Fibroblast of upper back skin (primary cell): ENCODE data around the gene MFRP.

Source experiments
- DNase-seq: peaks from one replicate; pipeline ENCODE4 v3.0.0-alpha.2; 2013

MFRP gene

GRCh38 chr11:119316016-119316728 is 30.3 kb downstream of the MFRP start:
- DNase-seq, result peak; percentile 31

GRCh38 chr11:119315131-119316015 is 31.1 kb downstream of the MFRP start:
- no peak for DNase-seq

DNA sequence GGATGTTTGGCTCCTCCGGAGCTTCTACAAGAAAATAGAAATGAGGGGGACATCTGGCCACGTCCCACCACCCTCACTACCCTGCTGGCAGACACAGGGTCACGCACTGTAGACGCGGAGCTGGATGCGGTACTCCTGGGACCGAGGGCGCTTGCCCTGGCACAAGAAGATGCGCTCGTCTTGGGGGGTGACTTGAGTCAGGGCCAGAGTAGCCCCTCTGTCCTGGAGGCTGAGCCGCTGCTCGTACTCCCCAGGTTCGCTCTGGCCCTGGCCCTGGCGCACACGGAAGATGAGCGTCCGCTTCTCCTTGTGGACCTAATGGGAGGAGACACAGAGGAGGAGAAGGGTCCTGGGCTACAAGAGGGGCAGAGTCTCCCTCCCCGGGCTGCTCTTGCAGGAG is 31.8 kb downstream of the MFRP start:
- no peak for DNase-seq

DNA sequence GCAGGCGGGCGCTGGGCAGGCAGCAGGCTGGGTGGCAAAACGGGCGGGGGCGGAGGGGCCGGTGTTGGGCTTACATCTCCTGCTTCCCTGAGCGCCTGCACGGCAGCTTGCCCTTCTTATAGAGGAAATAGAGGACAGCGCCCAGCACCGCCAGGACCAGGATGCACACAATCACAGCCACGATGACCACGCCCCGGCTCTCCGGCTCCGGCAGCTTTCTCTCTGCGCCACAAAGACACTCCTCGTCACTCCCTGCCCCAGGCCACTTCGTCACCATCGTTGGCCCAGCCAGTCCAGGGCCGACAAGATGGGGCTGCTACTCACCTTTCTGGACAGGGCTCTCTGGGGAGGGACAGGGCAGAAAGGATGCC is 35.8 kb downstream of the MFRP start:
- DNase-seq, result no peak

DNA sequence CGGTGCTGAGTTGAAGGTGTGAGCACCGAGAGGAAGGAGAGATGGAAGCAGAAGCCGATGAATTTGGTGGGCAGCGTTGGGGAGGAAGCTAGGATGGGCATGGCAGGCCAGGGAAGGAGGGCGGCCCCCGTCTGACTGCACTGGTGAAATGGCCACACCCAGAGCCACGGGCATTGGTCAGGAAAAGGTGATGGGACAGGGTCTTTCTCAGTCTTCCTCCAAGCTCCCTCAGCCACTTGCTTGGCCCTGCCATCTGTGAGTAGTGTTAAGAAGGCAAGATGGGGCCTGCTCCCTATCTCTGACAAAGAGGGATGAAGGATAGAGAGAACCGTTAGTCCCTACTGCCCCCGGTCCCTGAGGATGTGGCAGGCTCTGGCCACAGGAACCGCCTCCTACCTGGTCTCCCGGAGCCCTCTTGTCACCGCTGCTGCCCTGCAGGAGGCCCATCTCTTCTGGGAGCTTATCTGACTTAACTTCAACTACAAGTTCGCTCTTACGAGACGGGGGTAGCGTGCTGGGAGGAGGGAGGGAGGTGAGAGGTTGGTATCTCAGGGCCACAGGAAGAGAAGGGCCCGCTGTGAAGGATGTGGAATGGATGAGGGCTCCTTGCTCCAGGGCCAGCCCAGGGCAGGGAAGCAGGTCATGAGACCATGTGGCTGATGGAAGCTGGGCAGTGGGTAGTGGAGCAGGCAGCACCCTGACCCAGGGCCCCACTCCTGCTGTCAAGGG is 36.4 kb downstream of the MFRP start:
- no peak for DNase-seq

DNA sequence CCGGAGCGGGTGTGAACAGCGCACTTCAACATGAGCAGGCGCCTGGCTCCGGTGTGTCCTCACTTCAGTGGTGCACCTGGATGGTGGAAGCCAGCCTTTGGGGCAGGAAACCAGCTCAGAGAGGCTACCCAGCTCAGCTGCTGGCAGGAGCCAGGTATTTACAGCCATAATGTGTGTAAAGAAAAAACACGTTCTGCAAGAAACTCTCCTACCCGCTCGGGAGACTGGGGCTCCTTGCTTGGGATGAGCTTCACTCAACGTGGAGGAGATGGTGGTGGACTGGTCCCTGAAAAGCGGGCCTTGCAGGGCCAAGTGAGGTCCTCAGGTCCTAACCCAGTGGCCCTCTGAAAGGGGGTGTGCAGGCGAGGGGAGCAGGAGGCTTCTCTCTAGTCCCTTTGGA is 37.1 kb downstream of the MFRP start:
- DNase-seq, result no peak

DNA sequence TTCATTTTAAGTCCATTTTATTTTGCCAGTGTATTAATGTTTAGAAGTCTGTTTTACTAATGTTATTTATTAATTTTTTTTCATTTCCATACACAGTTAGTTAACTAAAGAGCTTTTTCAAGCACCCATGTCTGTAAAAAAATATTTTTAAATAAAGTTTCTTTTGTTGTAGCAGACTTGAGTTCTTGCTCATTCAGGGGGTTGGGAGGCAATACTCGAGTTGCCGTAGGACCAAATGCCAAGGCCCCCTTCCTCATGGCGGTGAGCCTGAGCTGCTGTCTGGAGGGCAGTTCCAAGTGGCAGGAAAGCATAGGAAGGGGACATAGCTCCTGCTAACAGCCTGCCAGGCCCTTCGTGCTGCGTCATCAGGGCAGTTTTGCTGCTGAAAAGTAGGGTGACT is 38.5 kb downstream of the MFRP start:
- no peak for DNase-seq

GRCh38 chr11:119307219-119307618 is 39.3 kb downstream of the MFRP start:
- DNase-seq, result no peak

- DNase-seq, result peak; percentile 28
Measured at GRCh38 chr11:119306373-119306890, 40.1 kb downstream of the MFRP start.

GRCh38 chr11:119305556-119306372 is 40.7 kb downstream of the MFRP start:
- DNase-seq, result no peak

GRCh38 chr11:119303227-119303718 is 43.2 kb downstream of the MFRP start:
- DNase-seq, result no peak

GRCh38 chr11:119300198-119300964 is 46.1 kb downstream of the MFRP start:
- no peak for DNase-seq

DNA sequence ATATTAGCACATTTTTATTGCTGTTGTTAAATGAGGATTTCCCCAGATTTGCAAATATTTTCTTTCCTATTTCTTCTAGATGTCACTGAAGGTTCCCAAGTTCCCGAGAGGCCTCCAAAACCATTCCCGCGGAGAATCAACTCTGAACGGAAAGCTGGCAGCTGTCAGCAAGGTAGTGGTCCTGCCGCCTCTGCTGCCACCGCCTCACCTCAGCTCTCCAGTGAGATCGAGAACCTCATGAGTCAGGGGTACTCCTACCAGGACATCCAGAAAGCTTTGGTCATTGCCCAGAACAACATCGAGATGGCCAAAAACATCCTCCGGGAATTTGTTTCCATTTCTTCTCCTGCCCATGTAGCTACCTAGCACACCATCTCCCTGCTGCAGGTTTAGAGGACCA is 47.1 kb downstream of the MFRP start:
- DNase-seq, result no peak

GRCh38 chr11:119298726-119299125 is 47.8 kb downstream of the MFRP start:
- no peak for DNase-seq

GRCh38 chr11:119297938-119298337 is 48.6 kb downstream of the MFRP start:
- DNase-seq, result no peak

- DNase-seq, result peak; percentile 19
Measured at GRCh38 chr11:119295178-119295577, 51.3 kb downstream of the MFRP start.

- no peak for DNase-seq
Measured at GRCh38 chr11:119293461-119293860, 53.0 kb downstream of the MFRP start.

GRCh38 chr11:119290894-119291497 is 55.5 kb downstream of the MFRP start:
- no peak for DNase-seq
